ENCODE measurements around the gene SEC22C.

Gene SEC22C

GRCh38 chr3:42533161-42533897 is 48.4 kb downstream of the SEC22C start:
- no peak for DNase-seq

GRCh38 chr3:42532229-42532628 is 49.5 kb downstream of the SEC22C start:
- no peak for DNase-seq

GRCh38 chr3:42531470-42531869 is 50.3 kb downstream of the SEC22C start:
- no peak for DNase-seq

- DNase-seq: no peak
Observed at GRCh38 chr3:42530073-42530472, 51.7 kb downstream of the SEC22C start.

- no peak for DNase-seq
Observed at GRCh38 chr3:42529468-42529867, 52.3 kb downstream of the SEC22C start.

- no peak for DNase-seq
Observed at GRCh38 chr3:42527368-42527917, 54.3 kb downstream of the SEC22C start.

- no peak for DNase-seq
Observed at GRCh38 chr3:42526616-42527367, 55.0 kb downstream of the SEC22C start.

- DNase-seq: no peak
Observed at GRCh38 chr3:42525736-42526345, 55.9 kb downstream of the SEC22C start.

GRCh38 chr3:42525212-42525611 is 56.6 kb downstream of the SEC22C start:
- DNase-seq: no peak

- DNase-seq: no peak
Observed at GRCh38 chr3:42524751-42525150, 57.0 kb downstream of the SEC22C start.

GRCh38 chr3:42520906-42521305 is 60.9 kb downstream of the SEC22C start:
- no peak for DNase-seq

GRCh38 chr3:42520336-42520735 is 61.4 kb downstream of the SEC22C start:
- no peak for DNase-seq

GRCh38 chr3:42519568-42519962 is 62.2 kb downstream of the SEC22C start:
- no peak for DNase-seq

GRCh38 chr3:42518800-42519567 is 62.8 kb downstream of the SEC22C start:
- no peak for DNase-seq

- no peak for DNase-seq
Observed at GRCh38 chr3:42517117-42517516, 64.7 kb downstream of the SEC22C start.

GRCh38 chr3:42516443-42516842 is 65.3 kb downstream of the SEC22C start:
- no peak for DNase-seq

- DNase-seq: no peak
Observed at GRCh38 chr3:42515976-42516375, 65.8 kb downstream of the SEC22C start.

GRCh38 chr3:42515391-42515916 is 66.3 kb downstream of the SEC22C start:
- DNase-seq: no peak

GRCh38 chr3:42514876-42515275 is 66.9 kb downstream of the SEC22C start:
- no peak for DNase-seq

GRCh38 chr3:42513521-42513920 is 68.2 kb downstream of the SEC22C start:
- no peak for DNase-seq

GRCh38 chr3:42513121-42513520 is 68.6 kb downstream of the SEC22C start:
- DNase-seq: no peak

- no peak for DNase-seq
Observed at GRCh38 chr3:42511736-42512135, 70.0 kb downstream of the SEC22C start.

GRCh38 chr3:42511201-42511600 is 70.6 kb downstream of the SEC22C start:
- no peak for DNase-seq

All from NCI-H1417 (cell line).